Gastroesophageal sphincter (tissue), 3 donors: ENCODE data around the gene INTS14.

Experiments
- EP300 ChIP-seq: sonication (generic); formaldehyde crosslinking; IDR thresholded peaks from one replicate; pipeline ENCODE4 v1.6.1; 2017; ENCODE audit warnings: antibody characterized with exemption, mild to moderate bottlenecking
- POLR2A ChIP-seq, 2 donors: fragments of 450-650 bp; IDR thresholded peaks; one replicate each; pipeline ENCODE4 v1.6.1; 2017; ENCODE audit warnings: antibody characterized with exemption in 2 of 2, mild to moderate bottlenecking in 2 of 2, moderate library complexity in 1 of 2
- POLR2AphosphoS5 ChIP-seq: sonication (generic); formaldehyde crosslinking; IDR thresholded peaks from one replicate; pipeline ENCODE4 v1.6.1; 2017; ENCODE audit warnings: antibody characterized with exemption
- TF ChIP-seq, protein P1 (sequence below), 4 experiments: fragments of 200-600 bp in 2 of 4; fragments of 450-650 bp in 2 of 4; sonication (generic) in 1 of 4; IDR thresholded peaks; one replicate each; pipeline ENCODE4 v1.5.1; 2017 to 2019; ENCODE audit warnings: antibody characterized with exemption in 4 of 4, mild to moderate bottlenecking in 2 of 4, moderate library complexity in 2 of 4

DNA sequence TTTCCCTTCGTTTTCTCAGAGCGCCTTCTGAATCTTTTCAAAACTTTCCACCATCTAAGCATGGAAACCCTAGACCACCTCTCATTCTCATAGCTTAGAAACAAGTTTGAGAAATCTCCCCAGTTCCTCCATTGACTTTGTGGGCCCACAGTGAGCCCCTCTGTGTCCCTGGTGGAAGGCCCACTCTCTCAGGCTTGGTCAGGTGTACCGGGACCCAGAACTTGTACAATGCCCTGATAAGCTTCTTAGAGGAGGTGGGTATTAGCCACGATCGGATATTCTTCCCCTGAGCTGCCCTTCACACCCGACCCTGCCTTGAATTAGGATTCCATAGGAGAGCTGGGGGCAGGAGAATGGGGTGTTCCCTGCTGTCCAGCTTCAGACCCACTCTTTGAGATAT lies 10.7 kb upstream of the INTS14 start, which contains the start of gene SLC24A1:
- TF ChIP-seq, protein P1, sequence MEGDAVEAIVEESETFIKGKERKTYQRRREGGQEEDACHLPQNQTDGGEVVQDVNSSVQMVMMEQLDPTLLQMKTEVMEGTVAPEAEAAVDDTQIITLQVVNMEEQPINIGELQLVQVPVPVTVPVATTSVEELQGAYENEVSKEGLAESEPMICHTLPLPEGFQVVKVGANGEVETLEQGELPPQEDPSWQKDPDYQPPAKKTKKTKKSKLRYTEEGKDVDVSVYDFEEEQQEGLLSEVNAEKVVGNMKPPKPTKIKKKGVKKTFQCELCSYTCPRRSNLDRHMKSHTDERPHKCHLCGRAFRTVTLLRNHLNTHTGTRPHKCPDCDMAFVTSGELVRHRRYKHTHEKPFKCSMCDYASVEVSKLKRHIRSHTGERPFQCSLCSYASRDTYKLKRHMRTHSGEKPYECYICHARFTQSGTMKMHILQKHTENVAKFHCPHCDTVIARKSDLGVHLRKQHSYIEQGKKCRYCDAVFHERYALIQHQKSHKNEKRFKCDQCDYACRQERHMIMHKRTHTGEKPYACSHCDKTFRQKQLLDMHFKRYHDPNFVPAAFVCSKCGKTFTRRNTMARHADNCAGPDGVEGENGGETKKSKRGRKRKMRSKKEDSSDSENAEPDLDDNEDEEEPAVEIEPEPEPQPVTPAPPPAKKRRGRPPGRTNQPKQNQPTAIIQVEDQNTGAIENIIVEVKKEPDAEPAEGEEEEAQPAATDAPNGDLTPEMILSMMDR (IDR thresholded peaks at IDR 0.05) = no peak
- TF ChIP-seq POLR2A (IDR thresholded peaks at IDR 0.05) (no peak), POLR2AphosphoS5 (no peak), EP300 (no peak)
